Hepatocyte (in vitro differentiated cells): Measurements from ENCODE around the gene GLI2. TPM values are rescaled to one million over a fixed set of nuclear protein-coding genes. Genes with fewer than 3 reads are reported as not detected.

Experiments used
- DNase-seq: peaks from one replicate; pipeline ENCODE4 v3.0.0-alpha.2; 2016; ENCODE audit warnings: low spot score
- H2AFZ ChIP-seq: fragments of 200-600 bp; sonication (generic); 2 replicates; pipeline ENCODE4 v1.6.0; 2016; ENCODE audit warnings: antibody characterized with exemption, mild to moderate bottlenecking
- H3K27ac ChIP-seq: fragments of 200-600 bp; sonication (generic); 2 replicates; pipeline ENCODE4 v1.5.1; 2016; ENCODE audit warnings: mild to moderate bottlenecking
- H3K27me3 ChIP-seq: fragments of 200-600 bp; sonication (generic); 2 replicates; pipeline ENCODE4 v1.6.1; 2016
- H3K36me3 ChIP-seq: fragments of 200-600 bp; sonication (generic); replicated peaks from 2 replicates; pipeline ENCODE4 v1.5.1; 2016; ENCODE audit warnings: low read depth; ENCODE audit not compliant: insufficient read depth
- H3K4me1 ChIP-seq: fragments of 200-600 bp; sonication (generic); 2 replicates; pipeline ENCODE4 v1.5.1; 2016; ENCODE audit warnings: mild to moderate bottlenecking, moderate library complexity; ENCODE audit not compliant: insufficient read depth
- H3K4me2 ChIP-seq: fragments of 200-600 bp; sonication (generic); 2 replicates; pipeline ENCODE4 v1.6.0; 2016
- H3K4me3 ChIP-seq: fragments of 200-600 bp; sonication (generic); 2 replicates; pipeline ENCODE4 v1.5.1; 2016; ENCODE audit warnings: mild to moderate bottlenecking
- H3K79me2 ChIP-seq: fragments of 200-600 bp; sonication (generic); 2 replicates; pipeline ENCODE4 v1.6.0; 2017; ENCODE audit warnings: mild to moderate bottlenecking
- H3K9me2 ChIP-seq: fragments of 200-600 bp; sonication (generic); replicated peaks from 2 replicates; pipeline ENCODE4 v1.6.0; 2017; ENCODE audit warnings: mild to moderate bottlenecking; ENCODE audit not compliant: insufficient read depth
- H3K9me3 ChIP-seq: fragments of 200-600 bp; sonication (generic); 2 replicates; pipeline ENCODE4 v1.5.1; 2016; ENCODE audit warnings: low read depth, mild to moderate bottlenecking
- H4K20me1 ChIP-seq: fragments of 200-600 bp; sonication (generic); 2 replicates; pipeline ENCODE4 v1.6.0; 2016; ENCODE audit warnings: mild to moderate bottlenecking; ENCODE audit not compliant: insufficient read depth, poor library complexity, severe bottlenecking
- EZH2 ChIP-seq: fragments of 200-600 bp; sonication (generic); IDR thresholded peaks from 2 replicates; pipeline ENCODE4 v1.6.1; 2016; ENCODE audit warnings: antibody characterized with exemption, mild to moderate bottlenecking, borderline replicate concordance
- EZH2phosphoT487 ChIP-seq: fragments of 200-600 bp; sonication (generic); IDR thresholded peaks from one replicate; pipeline ENCODE4 v1.6.1; 2018; ENCODE audit warnings: antibody characterized with exemption, mild to moderate bottlenecking, low read depth, moderate library complexity; ENCODE audit not compliant: unreplicated experiment, severe bottlenecking
- WGBS: methylation state at CpG from one replicate; pipeline ENCODE4 v1.1.6; 2016; ENCODE audit warnings: low lambda C conversion rate; ENCODE audit errors: missing lambda C conversion rate; 5-methylcytosine and 5-hydroxymethylcytosine counted together
- polyA plus RNA-seq: library from polyadenylated mRNA; unstranded; fragments of >200 nt; fragmentation: Nextera tagmentation; extraction: Ambion mirVana; gene quantifications from 2 replicates; pipeline ENCODE4 v1.2.1, GENCODE V29; 2016
- total RNA-seq: library from RNA; depleted of rRNA; stranded (reverse); fragments of >200 nt; gene quantifications from 2 replicates; pipeline ENCODE4 v1.2.3, GENCODE V29; 2014
- TF ChIP-seq, protein P1 (sequence below): fragments of 200-600 bp; sonication (generic); IDR thresholded peaks from 2 replicates; pipeline ENCODE4 v1.5.1; 2016; ENCODE audit warnings: antibody characterized with exemption, mild to moderate bottlenecking; ENCODE audit not compliant: poor library complexity

GLI2 gene
- total and polyA plus RNA-seq, 2 experiments from 2014 or later, result 5.3 to 5.8 TPM

DNA sequence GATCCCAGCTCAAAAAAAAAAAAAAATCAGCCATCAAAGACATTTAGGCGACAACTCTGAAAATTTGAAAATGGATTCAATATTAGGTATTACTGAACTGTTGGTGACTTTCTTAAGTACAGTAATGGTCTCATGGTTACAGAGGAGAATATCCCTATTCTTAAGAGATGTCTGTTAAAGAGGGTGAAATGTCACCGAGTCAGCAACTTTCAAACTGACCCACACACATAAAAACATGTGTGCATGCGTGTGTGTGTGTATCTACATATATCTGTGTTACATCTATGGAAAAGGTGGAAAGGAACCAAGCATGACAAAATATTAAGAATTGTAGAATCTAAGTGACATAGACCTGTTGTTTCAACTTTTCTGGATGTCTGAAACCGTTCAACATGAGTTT, 41.6 kb upstream of the GLI2 start:
- H3K36me3 ChIP-seq, result no peaks in the 10 kb centered on the region
- no peak overlapping the region for H2AFZ ChIP-seq
- H3K4me3 ChIP-seq, result no peak overlapping the region
- no peak overlapping the region for H3K4me2 ChIP-seq
- no peaks in the 10 kb centered on the region for H3K79me2 ChIP-seq
- WGBS, result 80% methylated on average over 4 of the region's 4 CpGs
- no peaks in the 10 kb centered on the region for H3K9me3 ChIP-seq
- no peak for DNase-seq
- H3K27ac ChIP-seq, result no peak overlapping the region
- peaks cover 23% of the 10 kb centered on the region for H3K27me3 ChIP-seq
- TF ChIP-seq EZH2phosphoT487, result no peak
- TF ChIP-seq, protein P1, sequence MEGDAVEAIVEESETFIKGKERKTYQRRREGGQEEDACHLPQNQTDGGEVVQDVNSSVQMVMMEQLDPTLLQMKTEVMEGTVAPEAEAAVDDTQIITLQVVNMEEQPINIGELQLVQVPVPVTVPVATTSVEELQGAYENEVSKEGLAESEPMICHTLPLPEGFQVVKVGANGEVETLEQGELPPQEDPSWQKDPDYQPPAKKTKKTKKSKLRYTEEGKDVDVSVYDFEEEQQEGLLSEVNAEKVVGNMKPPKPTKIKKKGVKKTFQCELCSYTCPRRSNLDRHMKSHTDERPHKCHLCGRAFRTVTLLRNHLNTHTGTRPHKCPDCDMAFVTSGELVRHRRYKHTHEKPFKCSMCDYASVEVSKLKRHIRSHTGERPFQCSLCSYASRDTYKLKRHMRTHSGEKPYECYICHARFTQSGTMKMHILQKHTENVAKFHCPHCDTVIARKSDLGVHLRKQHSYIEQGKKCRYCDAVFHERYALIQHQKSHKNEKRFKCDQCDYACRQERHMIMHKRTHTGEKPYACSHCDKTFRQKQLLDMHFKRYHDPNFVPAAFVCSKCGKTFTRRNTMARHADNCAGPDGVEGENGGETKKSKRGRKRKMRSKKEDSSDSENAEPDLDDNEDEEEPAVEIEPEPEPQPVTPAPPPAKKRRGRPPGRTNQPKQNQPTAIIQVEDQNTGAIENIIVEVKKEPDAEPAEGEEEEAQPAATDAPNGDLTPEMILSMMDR, result no peak
- TF ChIP-seq EZH2, result no peak
- no peaks in the 10 kb centered on the region for H3K9me2 ChIP-seq
- no peaks in the 10 kb centered on the region for H4K20me1 ChIP-seq
- H3K4me1 ChIP-seq, result no peaks in the 10 kb centered on the region

DNA sequence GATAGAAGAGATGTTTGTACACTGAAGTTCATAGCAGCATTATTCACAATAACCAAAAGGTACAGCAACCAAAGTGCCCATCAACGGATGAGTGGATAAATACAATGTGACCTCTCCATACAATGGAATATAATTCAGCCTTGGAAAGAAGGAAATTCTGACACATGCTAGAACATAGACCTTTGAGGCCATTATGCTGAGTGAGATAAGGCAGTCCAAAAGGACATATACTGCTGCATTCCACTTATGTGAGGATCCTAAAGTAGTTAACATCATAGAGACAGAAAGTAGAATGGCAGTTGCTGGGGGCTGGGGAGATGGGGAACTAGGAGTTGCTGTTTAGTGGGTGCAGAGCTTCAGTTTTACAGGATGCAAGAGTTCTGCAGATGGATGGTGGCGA, 38.2 kb upstream of the GLI2 start:
- Histone ChIP-seq H3K27me3 (peaks cover 21% of the 10 kb centered on the region), H3K36me3 (no peaks in the 10 kb centered on the region), H3K9me3 (no peaks in the 10 kb centered on the region), H3K9me2 (no peaks in the 10 kb centered on the region), H3K27ac (no peak overlapping the region), H3K4me1 (no peaks in the 10 kb centered on the region), H4K20me1 (no peaks in the 10 kb centered on the region), H2AFZ (no peak overlapping the region), H3K79me2 (no peaks in the 10 kb centered on the region), H3K4me2 (no peak overlapping the region), H3K4me3 (no peak overlapping the region)
- 96% methylated on average over 2 of the region's 2 CpGs for WGBS
- DNase-seq, result no peak
- no peak for TF ChIP-seq EZH2
- TF ChIP-seq, protein P1, result no peak
- TF ChIP-seq EZH2phosphoT487, result no peak

GRCh38 chr2:120699292-120699691, 36.4 kb upstream of the GLI2 start:
- no peaks in the 10 kb centered on the region for H3K36me3 ChIP-seq
- H3K9me2 ChIP-seq, result no peaks in the 10 kb centered on the region
- peaks cover 17% of the 10 kb centered on the region for H3K27me3 ChIP-seq
- no peaks in the 10 kb centered on the region for H3K79me2 ChIP-seq
- no peak overlapping the region for H2AFZ ChIP-seq
- H3K27ac ChIP-seq, result no peak overlapping the region
- TF ChIP-seq, protein P1, result no peak
- TF ChIP-seq EZH2phosphoT487 (no peak), EZH2 (no peak)
- no peaks in the 10 kb centered on the region for H4K20me1 ChIP-seq
- DNase-seq, result no peak
- H3K9me3 ChIP-seq, result no peaks in the 10 kb centered on the region
- no peaks in the 10 kb centered on the region for H3K4me1 ChIP-seq
- WGBS, result 71% methylated on average over 3 of the region's 3 CpGs
- H3K4me3 ChIP-seq, result no peak overlapping the region
- no peak overlapping the region for H3K4me2 ChIP-seq

GRCh38 chr2:120700659-120701058, 35.0 kb upstream of the GLI2 start:
- no peaks in the 10 kb centered on the region for H3K4me1 ChIP-seq
- H3K9me2 ChIP-seq, result no peaks in the 10 kb centered on the region
- H3K9me3 ChIP-seq, result no peaks in the 10 kb centered on the region
- H3K27me3 ChIP-seq, result peaks cover 8% of the 10 kb centered on the region
- no peak overlapping the region for H3K4me3 ChIP-seq
- H3K27ac ChIP-seq, result no peak overlapping the region
- no peaks in the 10 kb centered on the region for H3K79me2 ChIP-seq
- no peaks in the 10 kb centered on the region for H3K36me3 ChIP-seq
- no peak overlapping the region for H3K4me2 ChIP-seq
- no peaks in the 10 kb centered on the region for H4K20me1 ChIP-seq
- no peak for DNase-seq
- H2AFZ ChIP-seq, result no peak overlapping the region
- WGBS, result 83% methylated on average over 4 of the region's 4 CpGs
- TF ChIP-seq EZH2phosphoT487 (no peak), EZH2 (no peak)
- TF ChIP-seq, protein P1, result no peak
